Measurements from ENCODE around the gene RP9.
"Not testable (repeated sequence)": the region's sequence is repeated elsewhere in the genome, so short reads cannot be mapped to it uniquely, and the experiment has no call there.

RP9 gene

DNA sequence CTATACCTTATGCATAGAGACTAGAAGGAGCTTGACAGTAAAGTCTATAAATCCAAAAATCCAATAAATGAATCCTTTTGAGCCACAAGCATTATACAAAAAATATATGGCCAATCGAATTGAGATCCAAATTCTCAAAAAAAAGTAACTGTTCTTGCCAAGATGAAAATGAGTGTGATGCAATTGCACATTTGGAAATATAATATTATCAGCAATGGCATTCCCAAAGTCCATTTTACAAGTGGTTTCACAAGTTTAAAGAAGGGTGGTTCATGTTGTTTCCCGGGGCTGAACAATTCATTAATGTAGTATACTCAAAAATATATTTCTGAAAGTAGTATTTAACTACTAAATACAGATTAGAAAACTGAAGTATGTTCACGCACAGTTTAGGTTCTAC is 7.3 kb downstream of the RP9 start:
- no peak for DNase-seq (ENCODE audit: low read depth)

DNA sequence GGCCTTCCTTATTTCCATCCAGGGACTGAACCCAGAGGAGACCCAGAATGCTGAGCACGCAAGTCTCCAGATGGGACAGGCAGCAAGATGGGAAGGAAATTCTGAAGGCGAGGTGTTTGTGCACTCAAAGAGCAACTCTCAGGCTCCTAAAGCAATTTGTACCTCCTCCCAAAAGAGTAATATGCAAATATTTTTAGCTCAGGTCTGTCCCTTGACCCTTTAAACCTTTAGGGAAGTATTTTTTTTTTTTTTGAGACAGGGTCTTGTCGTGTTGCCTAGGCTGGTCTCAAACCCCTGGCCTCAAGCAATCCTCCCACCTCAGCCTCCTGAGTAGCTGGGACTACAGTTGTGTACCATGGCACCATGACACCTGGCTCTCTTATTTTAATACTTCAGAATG is 8.4 kb downstream of the RP9 start:
- DNase-seq (ENCODE audit: low read depth): no peak

DNA sequence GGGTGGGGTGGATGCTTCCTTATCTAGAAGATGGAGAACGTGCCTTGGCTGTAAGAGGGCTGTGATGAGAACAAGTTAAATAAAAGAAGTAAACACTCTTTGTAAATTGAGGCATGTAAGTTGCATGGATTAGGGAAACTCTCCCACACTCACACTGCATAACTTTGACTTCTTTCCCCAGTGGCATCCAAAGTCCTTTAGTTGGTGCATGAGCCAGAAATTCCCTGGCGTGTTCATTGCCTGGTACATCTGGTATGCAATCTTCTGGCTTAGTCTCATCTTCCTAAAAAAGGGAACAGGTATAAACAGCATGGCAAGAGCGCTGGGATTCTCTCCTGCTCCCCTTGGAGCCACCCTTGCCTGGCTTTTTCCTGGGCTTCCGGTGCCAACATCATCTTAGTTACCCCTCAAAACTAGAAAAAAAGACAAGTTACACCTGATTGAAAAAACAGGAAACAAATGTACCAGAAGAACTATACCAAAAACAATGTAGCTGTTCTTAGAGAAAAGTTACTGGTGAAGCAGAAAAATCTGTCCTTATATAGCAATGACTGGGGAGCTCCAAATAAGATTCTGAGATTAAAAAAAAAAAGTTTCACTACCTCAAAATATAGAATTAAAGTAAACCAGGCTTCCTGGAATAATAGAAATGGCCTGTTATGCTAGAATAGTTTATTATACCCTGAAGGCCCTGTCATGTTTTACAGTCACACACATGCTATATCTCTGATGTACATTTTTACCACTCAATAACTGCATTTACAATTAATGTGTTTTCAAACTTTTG is 9.9 kb downstream of the RP9 start:
- DNase-seq (ENCODE audit: low read depth): no peak

DNA sequence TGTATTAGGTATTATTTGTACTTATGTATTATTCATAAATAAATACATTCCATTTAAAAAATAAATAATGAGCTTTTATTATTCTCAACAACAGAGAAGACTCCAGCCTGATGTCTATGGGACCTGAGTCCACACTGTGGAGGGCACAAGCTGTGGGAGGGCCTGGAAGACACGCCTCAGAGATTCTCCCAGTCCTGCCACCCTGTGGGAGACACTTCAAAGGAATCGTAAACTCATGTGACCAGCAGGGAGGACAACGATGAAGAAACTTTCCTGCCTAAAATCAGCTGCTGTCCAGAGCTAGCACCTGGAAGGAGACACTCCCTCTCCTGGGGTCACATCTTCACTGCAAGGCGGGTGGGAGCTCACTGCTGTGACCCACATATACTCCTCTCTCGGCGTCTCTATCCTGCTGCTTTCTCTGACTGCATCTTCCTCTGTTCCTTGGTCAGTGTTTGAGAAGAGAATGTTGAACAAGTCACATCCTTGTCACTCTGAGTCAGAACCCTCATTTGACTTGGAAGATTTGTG is 14.4 kb downstream of the RP9 start:
- not testable (repeated sequence) for DNase-seq (ENCODE audit: low read depth)

DNA sequence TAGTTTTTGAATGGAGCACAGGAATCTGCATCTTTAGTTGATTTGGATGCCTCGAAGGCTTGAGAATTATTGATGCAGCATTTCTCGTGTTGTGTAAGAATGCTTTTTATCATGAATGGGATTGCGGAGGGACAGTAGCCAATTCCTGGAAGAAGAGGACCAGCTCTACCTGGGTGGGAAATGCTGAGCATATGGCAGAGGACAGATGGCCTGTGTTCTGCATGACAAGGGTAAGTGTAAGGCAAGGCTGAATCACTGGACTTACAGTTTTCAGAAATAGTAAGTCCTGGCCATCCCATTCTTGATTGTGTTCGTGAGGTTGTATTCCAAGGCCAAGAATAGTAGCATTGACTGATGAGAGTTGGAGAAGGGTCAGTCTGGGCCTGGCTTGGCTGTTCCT is 15.9 kb downstream of the RP9 start:
- DNase-seq (ENCODE audit: low read depth): no peak

DNA sequence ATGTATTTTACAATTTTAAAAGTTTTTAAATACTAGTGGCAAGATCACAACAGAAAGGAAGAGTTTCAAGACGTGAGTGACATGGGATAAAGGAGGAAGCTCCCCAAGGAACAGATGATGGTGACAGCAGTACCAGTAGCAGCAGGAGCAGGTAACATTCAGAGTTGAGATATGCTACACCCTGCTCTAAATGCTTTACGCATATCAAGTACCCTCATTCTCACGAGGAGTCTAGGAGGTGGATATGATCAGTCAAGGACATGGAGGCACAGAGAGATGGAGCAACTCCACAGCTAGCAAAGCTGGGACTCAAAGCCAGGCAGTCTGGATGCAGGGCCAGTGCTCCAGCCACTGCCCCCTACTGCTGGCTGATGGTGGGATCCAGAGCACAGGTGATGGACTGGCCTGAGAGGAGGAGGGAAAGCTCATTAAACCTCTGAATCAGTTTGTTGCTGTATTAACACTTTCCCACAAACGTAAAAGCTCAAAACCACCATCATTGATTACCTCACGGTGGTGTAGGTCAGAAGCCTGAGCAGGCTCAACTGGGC is 17.5 kb downstream of the RP9 start:
- DNase-seq (ENCODE audit: low read depth): no peak

DNA sequence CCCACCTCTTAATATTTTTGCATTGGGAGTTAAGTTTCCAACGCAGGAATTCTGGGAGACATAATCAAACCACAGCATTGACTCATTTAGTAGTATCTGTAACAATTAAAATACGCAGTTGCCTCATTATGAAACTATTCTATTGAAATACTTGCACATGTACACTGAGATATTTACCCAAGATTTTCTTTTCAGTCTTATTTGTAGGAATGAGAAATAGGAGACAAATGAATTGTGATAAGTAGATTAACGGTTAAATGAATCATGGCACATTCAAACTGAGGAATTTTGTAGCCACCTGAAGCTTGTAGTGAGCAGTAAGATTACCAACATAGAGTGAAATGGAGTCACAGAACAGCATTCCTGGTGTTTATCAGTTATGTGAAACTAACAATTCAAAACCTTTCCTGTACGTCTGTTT is 18.1 kb downstream of the RP9 start:
- DNase-seq (ENCODE audit: low read depth): no peak

DNA sequence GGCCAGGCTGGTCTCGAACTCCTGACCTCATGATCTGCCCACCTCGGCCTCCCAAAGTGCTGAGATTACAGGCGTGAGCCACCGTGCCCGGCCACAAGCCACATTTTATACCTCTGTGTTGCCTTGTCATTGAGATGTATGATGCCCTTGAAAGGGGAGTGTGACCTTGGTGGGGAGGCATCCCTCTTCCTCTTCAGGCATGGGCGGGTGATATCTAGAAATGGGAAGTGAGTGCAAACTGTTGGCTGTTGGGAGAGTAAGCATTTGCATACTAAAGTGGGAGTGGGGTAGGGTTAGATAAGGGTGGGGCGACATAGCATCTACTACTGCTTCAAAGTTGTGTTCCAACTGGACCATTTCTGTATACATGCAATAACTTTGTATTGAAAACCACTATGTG is 20.1 kb downstream of the RP9 start:
- no peak for DNase-seq (ENCODE audit: low read depth)

DNA sequence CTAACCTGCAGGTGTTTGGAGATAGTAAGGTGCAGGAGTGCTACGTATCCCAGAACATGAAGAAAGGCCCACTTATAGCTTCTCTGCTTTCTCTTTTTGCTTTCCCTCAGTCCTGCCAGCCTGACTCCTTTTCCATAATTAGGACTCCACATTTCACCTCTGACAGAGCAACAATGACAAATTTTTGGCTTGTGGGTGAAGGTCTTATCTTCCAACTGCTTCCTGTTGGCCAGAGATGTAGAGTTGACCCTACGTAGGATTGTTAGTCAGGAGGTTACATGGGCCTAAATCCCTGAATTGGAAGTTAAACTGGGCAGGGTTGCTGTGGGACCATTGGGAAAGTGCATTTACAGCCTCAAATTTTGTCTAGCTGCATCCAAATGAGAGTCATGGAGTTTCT is 21.3 kb downstream of the RP9 start:
- DNase-seq (ENCODE audit: low read depth): no peak

DNA sequence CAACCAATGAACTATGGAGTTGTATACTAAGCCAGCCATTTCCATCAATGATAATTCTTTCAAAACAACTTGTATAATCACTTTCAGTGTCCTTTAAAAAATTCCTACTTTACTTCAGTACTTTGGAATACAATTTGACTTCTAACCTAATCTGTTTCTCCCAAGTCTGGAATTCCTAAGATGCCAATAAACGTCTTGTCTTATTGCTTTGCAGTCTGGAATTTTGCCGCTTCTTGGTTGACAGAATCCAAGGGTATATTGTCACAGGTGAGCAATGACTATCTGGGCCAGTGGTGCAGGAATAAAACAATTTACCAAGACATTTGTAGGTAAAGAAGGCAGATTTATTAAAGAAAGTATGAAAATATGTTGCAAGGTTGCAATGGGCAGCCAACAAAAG is 21.8 kb downstream of the RP9 start:
- no peak for DNase-seq (ENCODE audit: low read depth)

DNA sequence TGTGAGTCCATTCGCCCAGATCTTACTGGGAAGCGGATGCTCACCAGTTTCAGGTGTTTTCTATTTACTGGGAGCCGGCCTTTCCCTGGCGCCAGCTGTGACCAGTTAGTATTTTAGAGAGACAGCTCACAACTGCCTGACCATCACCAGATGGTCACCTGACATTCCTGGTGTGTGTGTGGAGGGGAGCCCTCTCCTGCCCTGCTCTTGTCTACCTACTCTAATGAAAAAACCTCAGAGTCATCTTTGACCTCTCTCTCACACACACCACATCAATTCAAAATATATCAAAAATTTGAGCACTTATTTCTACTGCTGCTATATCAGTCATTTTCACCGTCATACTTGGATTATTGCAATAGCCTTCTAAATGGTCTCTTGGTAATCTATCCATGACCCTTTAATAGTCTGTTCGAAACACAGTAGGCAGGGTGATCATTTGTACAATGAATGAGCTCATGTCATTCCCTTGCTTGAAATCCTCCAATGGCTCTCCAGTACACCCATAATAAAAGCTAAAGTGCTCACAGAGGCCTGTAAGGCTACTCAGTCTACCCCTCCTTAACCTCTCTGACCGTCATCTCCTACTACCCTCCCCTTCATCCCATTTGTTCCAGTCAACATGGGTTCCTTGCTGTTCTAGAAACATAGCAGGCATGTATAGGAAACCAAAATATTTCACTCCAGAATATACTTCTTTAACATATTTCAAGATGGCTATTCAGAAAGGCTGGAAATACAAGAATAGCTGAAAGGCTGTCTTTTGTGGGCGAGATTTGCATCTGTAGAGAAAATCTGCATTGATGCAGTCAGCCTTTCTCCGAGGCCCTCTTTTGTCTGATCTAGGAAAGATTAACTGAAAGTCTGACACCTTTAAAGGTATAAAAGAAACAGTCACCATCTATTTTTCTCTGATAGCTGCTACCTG is 29.2 kb downstream of the RP9 start:
- DNase-seq (ENCODE audit: low read depth): no peak

DNA sequence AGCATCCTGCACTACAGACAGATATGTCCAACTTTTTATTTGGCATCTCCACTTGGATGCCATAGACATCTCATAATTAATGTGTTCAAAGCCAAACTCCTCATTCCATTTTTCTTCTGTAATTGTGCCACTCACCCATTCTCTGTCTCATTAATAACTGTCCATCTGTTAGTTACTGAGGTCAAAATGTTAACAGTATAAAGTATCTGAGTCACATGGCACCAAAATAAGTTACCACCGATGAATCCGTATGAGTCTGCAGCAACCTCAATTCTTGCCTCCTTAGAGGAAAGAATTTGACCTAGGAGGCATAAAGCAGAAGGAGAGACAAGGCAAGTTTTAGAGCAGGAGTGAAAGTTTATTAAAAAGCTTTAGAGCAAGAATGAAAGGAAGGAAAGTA is 30.1 kb downstream of the RP9 start:
- no peak for DNase-seq (ENCODE audit: low read depth)

DNA sequence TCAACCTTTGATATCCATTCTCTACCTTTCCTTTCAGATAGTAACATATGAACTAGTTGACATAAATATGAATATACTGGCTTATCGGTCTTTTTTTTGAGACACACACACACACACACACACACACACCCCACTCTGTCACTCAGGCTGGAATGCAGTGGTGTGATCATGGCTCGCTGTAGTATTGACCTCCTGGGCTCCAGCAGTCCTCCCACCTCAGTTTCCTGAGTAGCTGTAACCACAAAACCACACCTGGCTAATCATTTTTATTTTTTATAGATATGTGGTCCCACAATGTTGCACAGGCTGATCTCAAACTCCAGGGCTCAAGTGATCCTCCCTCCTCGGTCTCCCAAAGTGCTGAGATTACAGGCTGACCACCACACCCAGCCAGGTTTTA is 32.5 kb downstream of the RP9 start:
- no peak for DNase-seq (ENCODE audit: low read depth)

DNA sequence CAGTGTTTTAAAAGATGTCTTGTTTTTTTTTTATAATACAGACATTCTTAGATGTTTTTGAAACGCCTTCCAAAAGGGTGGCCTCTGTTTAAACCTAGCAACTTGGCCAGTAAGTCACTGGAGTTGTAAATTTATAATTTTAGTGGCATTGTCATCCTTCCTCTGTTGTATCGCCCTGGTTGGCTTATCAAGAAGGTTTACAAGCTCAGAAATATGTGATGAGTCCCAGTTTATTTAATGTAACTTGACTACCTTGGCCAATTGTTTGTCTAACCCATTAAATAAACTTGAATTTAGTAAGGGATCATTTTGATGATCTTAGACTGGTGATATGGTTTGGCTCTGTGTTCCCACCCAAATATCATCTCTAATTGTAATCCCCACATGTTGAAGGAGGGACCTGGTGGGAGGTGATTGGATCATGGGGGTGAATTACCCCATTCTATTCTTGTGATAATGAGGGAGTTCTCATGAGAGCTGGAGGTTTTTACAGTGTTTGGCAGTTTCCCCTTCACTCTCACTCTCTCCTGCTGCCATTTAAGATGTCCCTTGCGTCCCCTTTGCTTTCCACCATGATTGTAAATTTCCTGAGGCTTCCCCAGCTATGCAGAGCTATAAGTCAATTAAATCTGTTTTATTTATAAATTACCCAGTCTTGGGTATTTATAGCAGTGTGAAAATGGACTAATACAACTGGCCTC is 33.2 kb downstream of the RP9 start:
- DNase-seq (ENCODE audit: low read depth): no peak

DNA sequence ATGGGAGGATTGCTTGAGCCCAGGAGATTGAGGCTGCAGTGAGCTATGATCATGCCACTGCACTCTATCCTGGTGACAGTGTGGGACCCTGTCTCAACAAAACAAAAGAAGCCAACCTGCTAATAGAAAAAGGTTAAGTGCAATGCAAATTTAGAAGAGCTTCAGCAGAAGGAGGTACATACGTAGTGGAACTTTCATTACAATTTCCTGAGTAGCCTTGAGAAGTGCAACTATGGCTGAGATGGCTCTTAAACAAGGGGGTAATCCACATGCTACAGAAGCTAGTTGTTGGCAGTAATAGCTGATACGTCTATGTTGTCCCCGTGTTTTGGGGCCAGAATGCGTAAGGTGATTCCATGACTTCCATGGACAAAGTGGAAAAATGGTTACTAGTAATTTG is 36.0 kb downstream of the RP9 start:
- no peak for DNase-seq (ENCODE audit: low read depth)

DNA sequence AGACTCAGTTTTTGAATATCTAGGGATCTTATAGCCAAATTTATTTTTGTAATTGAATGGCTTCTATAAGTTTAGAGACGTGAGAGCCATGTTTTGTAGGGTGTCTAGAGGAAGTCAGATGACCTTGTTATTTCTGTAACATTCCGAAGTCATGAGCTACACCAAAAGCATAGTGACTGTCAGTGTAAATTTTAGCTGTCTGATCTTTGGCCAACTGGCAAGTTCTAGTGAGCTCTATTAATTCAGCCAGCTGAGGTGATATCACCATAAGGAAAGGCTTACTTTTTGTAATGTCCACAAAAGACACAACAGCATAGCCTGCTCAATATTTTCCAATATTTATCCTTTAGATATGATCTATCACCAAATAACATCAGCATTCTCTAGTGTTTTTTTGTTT is 36.7 kb downstream of the RP9 start:
- no peak for DNase-seq (ENCODE audit: low read depth)

DNA sequence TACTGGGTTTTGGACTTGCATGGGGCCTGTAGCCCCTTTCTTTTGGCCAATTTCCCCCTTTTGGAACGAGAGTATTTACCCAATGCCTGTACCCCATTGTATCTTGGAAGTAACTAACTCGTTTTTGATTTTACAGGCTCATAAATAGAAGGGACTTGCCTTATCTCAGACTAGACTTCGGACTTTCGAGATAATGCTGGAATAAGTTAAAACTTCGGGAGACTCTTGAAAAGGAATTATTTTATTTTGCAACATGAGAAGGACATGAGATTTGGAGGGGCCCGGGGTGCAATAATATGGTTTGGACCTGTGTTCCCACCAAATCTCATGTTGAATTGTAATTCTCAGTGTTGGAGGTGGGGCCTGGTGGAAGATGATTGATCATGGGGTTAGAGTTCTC is 38.4 kb downstream of the RP9 start:
- DNase-seq (ENCODE audit: low read depth): no peak

DNA sequence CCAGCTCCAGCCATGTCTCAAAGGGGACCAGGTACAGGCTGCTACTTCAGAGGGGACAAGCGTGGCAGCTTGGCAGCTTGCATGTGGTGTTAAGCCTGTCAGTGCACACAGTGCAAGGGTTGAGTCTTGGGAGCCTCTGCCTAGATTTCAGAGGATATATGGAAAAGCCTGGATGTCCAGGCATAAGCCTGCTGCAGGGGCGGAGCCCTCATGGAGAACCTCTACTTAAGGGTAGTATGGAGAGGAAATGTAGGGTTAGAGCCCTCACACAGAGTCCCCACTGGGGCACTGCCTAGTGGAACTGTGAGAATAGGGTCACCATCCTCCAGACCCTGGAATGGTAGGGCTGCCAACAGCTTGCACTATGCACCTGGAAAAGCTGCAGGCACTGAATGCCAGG is 38.9 kb downstream of the RP9 start:
- no peak for DNase-seq (ENCODE audit: low read depth)

DNA sequence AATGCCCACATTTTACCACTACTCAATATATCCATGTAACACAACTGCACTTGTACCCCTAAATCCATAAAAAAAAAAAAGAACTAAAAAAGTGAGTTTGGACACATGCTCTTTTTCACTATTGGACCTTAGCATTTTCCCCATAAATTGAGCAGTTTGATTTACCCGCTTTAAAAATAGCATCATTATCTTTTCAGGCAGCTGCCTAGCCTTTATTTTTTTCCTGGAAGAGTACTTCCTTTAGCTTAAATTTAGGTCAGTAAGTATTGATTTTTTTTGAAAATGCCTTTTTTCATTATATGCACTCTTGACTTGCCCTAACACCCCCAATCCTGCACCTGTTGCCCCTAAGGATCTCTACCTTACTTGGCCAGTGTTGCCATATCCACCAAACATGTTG is 41.3 kb downstream of the RP9 start:
- no peak for DNase-seq (ENCODE audit: low read depth)

DNA sequence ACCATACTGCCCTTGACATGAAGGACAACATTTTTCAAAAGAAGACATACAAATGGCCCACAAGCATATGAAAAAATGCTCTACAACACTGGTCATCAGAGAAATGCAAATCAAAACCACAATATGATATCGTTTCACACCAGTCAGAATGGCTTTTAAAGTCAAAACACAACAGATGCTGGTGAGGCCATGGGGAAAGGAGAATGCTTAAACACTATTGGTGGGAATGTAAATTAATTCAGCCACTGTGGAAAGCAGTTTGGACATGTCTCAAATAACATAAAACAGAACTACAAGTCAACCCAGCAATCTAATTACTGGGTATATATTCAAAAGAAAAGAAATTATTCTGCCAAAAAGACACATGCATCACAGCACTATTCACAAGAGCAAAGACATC is 42.4 kb downstream of the RP9 start:
- no peak for DNase-seq (ENCODE audit: low read depth)

DNA sequence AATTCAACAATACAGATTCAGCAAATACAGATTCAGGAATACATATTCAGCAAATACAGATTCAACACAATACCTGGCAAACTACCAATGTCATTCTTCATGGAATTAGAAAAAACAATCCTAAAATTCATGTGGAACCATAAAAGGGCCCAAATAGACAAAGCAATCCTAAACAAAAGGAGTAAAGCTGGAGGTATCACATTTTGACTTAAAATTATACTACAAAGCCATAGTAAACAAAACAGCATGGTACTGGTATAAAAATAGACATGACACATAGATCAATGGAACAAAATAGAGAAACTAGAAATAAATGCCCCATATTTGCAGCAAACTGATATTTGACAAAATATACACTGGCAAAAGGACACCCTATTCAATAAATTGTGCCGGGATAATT is 43.2 kb downstream of the RP9 start:
- DNase-seq (ENCODE audit: low read depth): no peak

DNA sequence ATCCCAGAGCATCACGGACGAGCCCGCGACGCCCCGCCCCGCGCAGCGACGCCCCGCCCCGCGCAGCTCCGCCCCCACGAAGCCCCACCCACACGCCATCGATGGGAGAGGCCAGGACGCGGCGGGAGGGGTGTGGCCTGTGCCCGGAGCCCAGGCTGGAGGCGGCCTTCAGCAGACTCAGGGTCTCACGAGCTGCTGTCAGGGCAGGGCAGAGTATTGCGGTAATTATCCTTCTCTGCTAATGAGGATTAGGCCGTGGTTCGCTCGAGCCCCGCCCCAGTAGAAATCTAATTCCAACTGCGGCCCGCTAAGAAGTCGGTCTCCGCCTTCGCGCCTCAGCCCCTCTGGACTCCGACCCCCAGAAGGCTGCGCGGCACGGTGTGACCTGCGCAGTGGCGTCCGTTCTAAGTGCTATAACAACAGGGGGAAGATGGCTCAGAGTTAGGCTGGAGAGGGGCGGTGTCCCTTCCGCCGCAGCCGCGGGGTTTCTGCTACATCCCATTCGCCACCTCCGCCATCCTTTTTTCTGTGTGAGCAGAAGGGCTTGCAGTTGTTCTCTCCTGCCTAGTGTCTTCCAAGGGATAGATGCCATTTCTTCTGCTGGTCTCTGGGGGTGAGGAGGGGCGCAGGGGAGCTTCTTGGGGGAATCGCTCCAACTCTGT is 46.3 kb downstream of the RP9 start:
- DNase-seq (ENCODE audit: low read depth): peak; percentile 89

All from fibroblast of the conjunctiva (primary cell).